Measurements from ENCODE around the gene KNCN. TPM values are rescaled to one million over a fixed set of nuclear protein-coding genes. Genes with fewer than 3 reads are reported as not detected.

Gene KNCN
- total RNA-seq, 1 donor from 2014 or later: not detected

DNA sequence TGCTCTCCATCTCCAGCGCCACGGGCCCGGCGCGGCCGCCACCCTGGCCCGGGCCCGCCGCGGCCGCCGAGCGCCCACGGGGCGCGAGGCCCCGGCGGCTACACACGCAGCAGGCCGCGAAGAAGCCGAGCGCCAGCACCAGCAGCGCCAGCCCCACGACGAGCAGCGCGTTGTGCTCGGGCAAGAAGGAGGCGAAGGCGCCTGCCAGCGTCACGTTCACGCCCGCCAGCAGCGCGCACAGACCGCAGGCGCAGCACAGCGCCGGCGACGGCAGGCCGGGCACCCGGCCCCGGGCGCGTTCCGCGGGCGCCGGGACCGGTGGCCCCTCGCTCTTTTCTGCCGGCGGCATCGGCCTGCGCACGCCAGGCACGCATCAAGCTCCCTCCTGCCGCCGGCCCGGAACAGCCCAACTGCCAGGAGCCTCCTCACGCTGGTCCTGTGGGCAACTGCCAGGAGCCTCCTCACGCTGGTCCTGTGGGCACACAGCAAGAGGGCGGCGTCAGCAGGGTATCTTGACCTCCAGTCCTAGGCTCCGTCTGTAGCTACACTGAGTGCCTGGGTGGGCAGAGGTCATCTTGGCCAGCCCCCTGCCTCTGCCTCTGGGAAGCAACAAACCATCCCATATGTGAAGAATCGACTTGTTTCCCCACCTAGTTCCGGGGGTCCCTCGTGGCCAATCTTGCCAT lies 18.1 kb downstream of the KNCN start:
- intact Hi-C loops (cut with DNase I): no loop called here
- Histone ChIP-seq H3K9me3 (no peaks in the 10 kb centered on the region), H3K36me3 (no peaks in the 10 kb centered on the region), H3K4me1 (no peaks in the 10 kb centered on the region), H3K27me3 (peaks cover 29% of the 10 kb centered on the region), H3K4me3 (peak overlapping the region; percentile 33), H3K27ac (no peak overlapping the region)
- TF ChIP-seq, protein P1, sequence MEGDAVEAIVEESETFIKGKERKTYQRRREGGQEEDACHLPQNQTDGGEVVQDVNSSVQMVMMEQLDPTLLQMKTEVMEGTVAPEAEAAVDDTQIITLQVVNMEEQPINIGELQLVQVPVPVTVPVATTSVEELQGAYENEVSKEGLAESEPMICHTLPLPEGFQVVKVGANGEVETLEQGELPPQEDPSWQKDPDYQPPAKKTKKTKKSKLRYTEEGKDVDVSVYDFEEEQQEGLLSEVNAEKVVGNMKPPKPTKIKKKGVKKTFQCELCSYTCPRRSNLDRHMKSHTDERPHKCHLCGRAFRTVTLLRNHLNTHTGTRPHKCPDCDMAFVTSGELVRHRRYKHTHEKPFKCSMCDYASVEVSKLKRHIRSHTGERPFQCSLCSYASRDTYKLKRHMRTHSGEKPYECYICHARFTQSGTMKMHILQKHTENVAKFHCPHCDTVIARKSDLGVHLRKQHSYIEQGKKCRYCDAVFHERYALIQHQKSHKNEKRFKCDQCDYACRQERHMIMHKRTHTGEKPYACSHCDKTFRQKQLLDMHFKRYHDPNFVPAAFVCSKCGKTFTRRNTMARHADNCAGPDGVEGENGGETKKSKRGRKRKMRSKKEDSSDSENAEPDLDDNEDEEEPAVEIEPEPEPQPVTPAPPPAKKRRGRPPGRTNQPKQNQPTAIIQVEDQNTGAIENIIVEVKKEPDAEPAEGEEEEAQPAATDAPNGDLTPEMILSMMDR (IDR thresholded peaks at IDR 0.05): no peak
- DNase-seq (peak; percentile 75), ATAC-seq (peak; percentile 55)

DNA sequence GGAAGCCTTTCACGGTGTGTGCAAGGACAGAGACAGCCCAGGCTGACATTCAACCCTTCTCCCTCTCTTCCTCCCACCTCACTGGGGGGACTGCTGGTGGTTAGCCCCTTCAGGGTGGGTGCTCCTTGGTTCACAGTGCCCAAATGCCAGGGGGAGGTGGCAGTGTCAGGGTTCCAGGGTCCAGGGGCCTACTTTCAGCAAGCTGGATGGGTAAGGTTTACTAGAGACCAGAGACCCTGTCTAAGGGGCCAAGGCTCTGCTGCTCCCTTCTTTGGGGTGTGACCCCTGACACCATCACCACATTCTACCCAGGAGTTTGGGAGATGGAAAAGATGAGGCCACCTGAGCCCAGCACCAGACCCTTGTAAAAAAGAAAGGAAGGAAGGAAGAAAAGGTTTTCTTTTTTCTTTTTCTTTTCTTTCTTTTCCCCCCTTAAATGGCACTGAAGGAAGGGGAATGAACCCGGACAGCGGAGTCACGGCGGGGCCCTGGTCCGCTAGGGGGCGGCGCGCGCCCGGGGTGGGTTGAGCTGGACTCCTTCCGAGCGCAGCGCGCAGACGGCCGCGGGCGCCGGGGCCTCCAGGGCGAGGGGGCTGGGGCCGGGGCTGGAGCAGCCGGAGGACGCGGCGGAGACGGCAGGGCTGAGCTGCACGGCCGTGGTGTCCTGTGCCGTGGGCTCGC lies 18.8 kb downstream of the KNCN start:
- peaks cover 26% of the 10 kb centered on the region for H3K27me3 ChIP-seq
- H3K36me3 ChIP-seq: no peaks in the 10 kb centered on the region
- no peaks in the 10 kb centered on the region for H3K9me3 ChIP-seq
- TF ChIP-seq, protein P1 (IDR thresholded peaks at IDR 0.05): peak; percentile 63
- intact Hi-C loops (cut with DNase I): no loop called here
- no peak overlapping the region for H3K27ac ChIP-seq
- ATAC-seq (peak; percentile 83), DNase-seq (peak; percentile 85)
- H3K4me1 ChIP-seq: no peaks in the 10 kb centered on the region
- H3K4me3 ChIP-seq: peak overlapping the region; percentile 33

DNA sequence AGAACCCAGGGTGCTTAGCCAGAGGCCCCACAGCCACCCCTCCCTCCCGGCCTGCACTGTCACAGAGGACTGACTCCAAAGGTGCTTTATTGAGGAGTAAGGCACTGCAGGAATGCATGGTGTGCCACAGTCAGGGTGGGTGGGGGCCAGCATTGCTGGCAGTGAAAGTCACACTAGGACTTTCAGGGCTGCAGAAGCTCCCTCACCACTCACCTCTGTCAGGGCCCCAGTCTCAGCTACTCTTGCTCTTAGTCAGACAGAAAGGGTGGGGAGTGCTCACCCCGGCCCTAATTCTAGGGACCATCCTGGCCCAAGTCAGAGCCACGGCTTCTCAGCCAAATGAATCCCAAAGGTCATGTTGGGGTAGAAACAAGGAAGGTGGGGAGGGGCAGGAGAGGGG lies 19.4 kb downstream of the KNCN start:
- no peaks in the 10 kb centered on the region for H3K4me1 ChIP-seq
- intact Hi-C loops (cut with DNase I): no loop called here
- DNase-seq (no peak), ATAC-seq (no peak)
- H3K27me3 ChIP-seq: peaks cover 26% of the 10 kb centered on the region
- H3K4me3 ChIP-seq: no peak overlapping the region
- no peak overlapping the region for H3K27ac ChIP-seq
- no peaks in the 10 kb centered on the region for H3K9me3 ChIP-seq
- H3K36me3 ChIP-seq: no peaks in the 10 kb centered on the region
- TF ChIP-seq, protein P1 (IDR thresholded peaks at IDR 0.05): no peak

DNA sequence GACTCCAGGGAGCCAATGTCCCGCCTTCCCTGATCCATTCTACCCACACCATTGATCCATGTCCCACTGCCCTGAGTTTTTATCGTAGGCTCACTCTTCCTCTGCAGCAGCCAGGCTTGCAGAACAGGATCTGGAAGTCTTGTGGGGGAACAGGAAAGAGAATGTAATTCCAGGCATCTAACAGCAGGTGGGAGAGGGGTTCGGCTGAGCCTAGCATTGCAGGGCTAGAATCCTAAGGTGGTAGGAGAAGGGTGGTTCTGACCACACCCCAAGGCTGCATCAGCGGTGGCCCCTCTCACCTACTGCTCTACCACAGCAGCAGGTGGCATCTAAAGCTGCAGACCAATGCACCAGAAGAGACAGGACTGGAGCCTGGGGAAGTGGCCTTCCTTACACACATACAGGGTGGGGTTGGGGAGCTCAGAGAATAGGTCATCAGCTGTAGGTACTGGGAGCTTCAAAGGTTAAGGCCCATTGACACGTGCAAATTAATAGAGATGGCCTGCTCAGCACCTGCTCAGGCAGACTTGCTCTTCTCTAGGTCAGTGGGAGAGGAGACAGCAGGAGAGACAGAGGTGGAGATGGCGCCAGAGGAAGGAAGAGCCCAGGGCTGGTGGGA lies 20.5 kb downstream of the KNCN start:
- DNase-seq (no peak), ATAC-seq (no peak)
- H3K27ac ChIP-seq: no peak overlapping the region
- H3K27me3 ChIP-seq: peaks cover 30% of the 10 kb centered on the region
- no peaks in the 10 kb centered on the region for H3K4me1 ChIP-seq
- TF ChIP-seq, protein P1 (IDR thresholded peaks at IDR 0.05): no peak
- H3K9me3 ChIP-seq: no peaks in the 10 kb centered on the region
- H3K4me3 ChIP-seq: no peak overlapping the region
- intact Hi-C loops (cut with DNase I): no loop called here
- H3K36me3 ChIP-seq: no peaks in the 10 kb centered on the region

DNA sequence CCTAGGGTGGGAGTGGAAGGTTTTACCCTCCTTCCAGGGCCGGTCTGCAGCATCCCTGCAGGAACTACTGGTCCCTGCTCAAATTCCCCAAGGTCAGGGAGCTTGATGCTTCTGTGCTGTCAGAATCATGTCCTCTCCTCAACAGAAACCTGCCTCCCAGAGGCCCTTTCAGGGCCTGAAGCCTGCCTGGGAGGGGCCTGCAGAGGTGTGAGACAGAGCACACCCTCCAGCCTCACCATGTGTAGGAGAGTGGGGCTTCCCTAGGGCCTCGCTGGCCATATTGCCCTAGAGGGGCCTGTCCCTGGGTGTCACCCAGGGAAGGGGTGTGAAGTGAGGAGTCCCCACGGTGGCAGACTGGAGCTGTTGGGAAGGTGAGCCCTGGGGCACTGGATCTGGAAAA lies 21.1 kb downstream of the KNCN start:
- H3K27me3 ChIP-seq: peaks cover 32% of the 10 kb centered on the region
- no peak for DNase-seq
- TF ChIP-seq, protein P1 (IDR thresholded peaks at IDR 0.05): no peak

More for the DNA sequence above, 21.1 kb downstream of the KNCN start:
- Histone ChIP-seq H3K27ac (no peak overlapping the region), H3K4me1 (no peaks in the 10 kb centered on the region), H3K36me3 (no peaks in the 10 kb centered on the region), H3K4me3 (no peak overlapping the region), H3K9me3 (no peaks in the 10 kb centered on the region)
- ATAC-seq: no peak
- intact Hi-C loops (cut with DNase I): no loop called here
